ENCODE results near the gene GPC1. TPM values are rescaled to one million over a fixed set of nuclear protein-coding genes. Genes with fewer than 3 reads are reported as not detected.

Gene GPC1
- polyA plus RNA-seq, 1 experiment, result 46.8 TPM

DNA sequence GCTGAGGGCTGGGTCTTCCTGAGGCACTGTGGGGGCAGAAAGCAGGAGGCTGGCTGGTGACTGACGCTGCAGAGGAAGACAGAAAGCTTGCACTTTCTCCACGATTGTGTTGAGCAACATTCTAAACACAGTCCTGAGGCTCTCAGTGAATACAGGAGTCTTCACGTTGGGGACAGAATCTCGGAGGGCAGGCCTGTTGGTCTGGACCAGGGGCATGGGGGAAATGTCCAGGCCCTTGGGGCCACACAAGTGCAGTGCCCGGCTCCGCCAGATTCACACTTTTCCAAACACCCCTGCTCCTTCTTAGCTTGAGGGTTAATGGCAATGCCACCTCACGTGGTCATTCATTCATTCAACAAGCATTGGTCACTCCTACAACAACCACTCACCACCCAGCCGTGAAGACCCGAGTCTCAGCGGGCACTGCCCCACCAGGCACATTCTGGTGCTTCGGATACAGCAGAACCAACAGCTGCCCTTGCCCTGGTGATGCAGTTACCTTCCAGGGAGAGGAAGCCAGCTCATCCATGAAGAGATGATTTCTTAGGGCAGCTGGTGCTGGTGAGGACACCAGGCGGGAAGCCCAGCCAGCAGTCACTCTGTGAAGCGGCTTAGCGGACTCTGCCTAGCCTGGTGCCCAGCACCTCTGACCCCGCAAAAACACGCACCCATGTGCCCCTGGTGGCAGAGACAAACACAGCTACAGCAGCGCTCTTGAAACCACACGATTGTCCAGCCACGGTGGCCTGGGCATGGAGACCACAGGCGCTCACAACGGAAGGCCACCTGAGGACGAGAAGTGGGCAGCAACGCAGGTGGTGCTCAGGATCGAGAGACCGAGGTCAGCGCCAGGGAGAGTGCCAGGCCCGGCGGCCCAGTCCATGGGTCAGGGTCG is 10.9 kb upstream of the GPC1 start:
- Histone ChIP-seq H3K9me3 (ENCODE audit: control insufficient read depth, insufficient read depth, low read length) (peaks cover 32% of the 10 kb centered on the region), H3K27ac (ENCODE audit: low read depth, low read length) (no peak overlapping the region), H3K27me3 (ENCODE audit: control insufficient read depth, insufficient read depth, low read length) (peaks cover 4% of the 10 kb centered on the region), H3K4me3 (ENCODE audit: low read depth, low read length) (no peak overlapping the region)
- TF ChIP-seq, protein P1, sequence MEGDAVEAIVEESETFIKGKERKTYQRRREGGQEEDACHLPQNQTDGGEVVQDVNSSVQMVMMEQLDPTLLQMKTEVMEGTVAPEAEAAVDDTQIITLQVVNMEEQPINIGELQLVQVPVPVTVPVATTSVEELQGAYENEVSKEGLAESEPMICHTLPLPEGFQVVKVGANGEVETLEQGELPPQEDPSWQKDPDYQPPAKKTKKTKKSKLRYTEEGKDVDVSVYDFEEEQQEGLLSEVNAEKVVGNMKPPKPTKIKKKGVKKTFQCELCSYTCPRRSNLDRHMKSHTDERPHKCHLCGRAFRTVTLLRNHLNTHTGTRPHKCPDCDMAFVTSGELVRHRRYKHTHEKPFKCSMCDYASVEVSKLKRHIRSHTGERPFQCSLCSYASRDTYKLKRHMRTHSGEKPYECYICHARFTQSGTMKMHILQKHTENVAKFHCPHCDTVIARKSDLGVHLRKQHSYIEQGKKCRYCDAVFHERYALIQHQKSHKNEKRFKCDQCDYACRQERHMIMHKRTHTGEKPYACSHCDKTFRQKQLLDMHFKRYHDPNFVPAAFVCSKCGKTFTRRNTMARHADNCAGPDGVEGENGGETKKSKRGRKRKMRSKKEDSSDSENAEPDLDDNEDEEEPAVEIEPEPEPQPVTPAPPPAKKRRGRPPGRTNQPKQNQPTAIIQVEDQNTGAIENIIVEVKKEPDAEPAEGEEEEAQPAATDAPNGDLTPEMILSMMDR (IDR thresholded peaks at IDR 0.05; ENCODE audit: low read depth, low read length), result no peak
- DNase-seq (ENCODE audit: low read depth, low spot score), result no peak
- CTCF ChIA-PET, result no interaction called here
- POLR2A ChIA-PET, result no interaction called here

DNA sequence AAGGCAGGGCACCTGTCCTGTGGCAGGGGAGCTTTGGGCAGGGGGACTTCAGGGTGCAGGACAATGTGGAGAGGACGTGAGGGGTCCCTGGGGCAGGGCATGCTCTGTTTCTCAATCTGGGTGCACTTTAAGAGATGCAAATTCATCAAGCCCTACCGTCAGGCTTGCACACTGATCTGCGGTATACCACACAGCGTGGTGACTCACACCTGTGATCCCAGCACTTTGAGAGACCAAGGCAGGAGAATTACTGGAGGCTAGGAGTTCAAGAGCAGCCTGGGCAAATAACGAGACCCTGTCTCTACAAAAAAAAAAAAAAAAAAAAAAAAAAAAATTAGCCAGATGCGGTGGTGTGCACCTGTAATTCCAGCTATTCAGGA is 10.2 kb upstream of the GPC1 start:
- H3K4me3 ChIP-seq (ENCODE audit: low read depth, low read length), result no peak overlapping the region

DNA sequence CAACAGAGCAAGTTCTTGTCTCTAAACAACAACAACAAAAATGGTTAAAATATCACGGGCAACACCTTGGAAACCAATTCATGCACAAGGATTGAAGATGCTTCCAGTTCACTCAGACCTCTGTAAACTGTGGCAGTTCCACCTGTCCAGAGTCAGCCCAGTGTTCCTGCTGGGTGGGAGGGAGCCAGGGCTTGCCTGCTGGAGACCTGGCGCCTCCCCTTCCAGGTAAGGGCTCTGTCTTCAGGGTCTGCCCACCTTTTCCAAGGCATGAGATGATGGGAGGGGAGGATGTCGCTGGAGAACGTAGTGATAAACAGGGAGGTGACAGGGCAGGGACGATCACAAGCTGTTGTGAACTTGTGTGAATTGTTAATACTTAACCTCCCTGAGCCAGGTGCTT is 9.8 kb upstream of the GPC1 start:
- no peak for DNase-seq (ENCODE audit: low read depth, low spot score)
- POLR2A ChIA-PET, result no interaction called here
- Histone ChIP-seq H3K4me3 (ENCODE audit: low read depth, low read length) (no peak overlapping the region), H3K27ac (ENCODE audit: low read depth, low read length) (no peak overlapping the region), H3K27me3 (ENCODE audit: control insufficient read depth, insufficient read depth, low read length) (peaks cover 4% of the 10 kb centered on the region), H3K9me3 (ENCODE audit: control insufficient read depth, insufficient read depth, low read length) (peaks cover 21% of the 10 kb centered on the region)
- CTCF ChIA-PET, result no interaction called here
- TF ChIP-seq, protein P1 (IDR thresholded peaks at IDR 0.05; ENCODE audit: low read depth, low read length), result no peak

More for the DNA sequence above, 10.2 kb upstream of the GPC1 start:
- Histone ChIP-seq H3K9me3 (ENCODE audit: control insufficient read depth, insufficient read depth, low read length) (peaks cover 26% of the 10 kb centered on the region), H3K27me3 (ENCODE audit: control insufficient read depth, insufficient read depth, low read length) (peaks cover 4% of the 10 kb centered on the region), H3K27ac (ENCODE audit: low read depth, low read length) (no peak overlapping the region)
- ChIA-PET CTCF (no interaction called here), POLR2A (no interaction called here)
- TF ChIP-seq, protein P1 (IDR thresholded peaks at IDR 0.05; ENCODE audit: low read depth, low read length), result no peak
- no peak for DNase-seq (ENCODE audit: low read depth, low spot score)

DNA sequence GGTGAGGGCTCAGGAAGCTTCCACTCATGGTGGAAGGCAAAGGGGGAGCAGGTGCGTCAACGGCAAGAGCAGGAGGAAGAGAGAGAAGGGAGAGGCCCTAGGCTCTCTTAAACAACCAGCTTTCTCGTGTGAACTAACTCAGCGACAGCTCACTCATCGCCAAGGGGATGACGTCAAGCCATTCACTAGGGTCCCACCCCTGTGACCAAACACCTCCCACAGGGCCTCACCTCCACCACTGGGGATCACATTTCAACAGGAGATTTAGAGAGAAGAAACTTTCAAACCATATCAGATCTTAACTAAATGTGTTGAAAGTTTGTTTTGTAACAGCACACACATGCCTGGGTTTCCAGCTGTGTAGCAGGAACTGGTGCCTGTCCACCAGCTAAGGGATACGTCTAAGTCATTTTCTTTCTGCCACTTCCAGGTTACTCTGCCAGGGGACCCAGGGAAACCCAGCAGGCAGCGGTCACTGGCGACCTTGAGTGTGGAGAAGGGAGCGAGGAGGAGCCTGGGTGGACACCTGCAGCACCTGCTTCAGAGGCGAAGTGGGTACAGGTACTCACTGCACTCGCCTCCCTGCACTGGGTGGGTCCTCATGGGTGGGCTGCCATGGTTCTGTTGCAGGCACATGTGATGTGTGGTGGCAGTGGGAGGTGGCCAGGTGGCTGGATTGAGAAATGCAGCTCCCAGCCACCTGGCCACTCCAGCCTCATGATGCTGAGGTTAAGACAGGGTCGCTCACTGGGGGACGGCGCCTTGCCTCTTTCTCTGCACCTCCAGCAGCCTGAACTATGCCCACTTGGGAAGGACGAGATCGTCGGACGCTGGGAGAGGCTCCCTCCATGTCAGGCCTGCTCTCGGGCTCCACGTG is 8.4 kb upstream of the GPC1 start:
- Histone ChIP-seq H3K27ac (ENCODE audit: low read depth, low read length) (no peak overlapping the region), H3K9me3 (ENCODE audit: control insufficient read depth, insufficient read depth, low read length) (peaks cover 12% of the 10 kb centered on the region), H3K27me3 (ENCODE audit: control insufficient read depth, insufficient read depth, low read length) (peaks cover 4% of the 10 kb centered on the region), H3K4me3 (ENCODE audit: low read depth, low read length) (no peak overlapping the region)
- ChIA-PET CTCF (no interaction called here), POLR2A (no interaction called here)
- TF ChIP-seq, protein P1 (IDR thresholded peaks at IDR 0.05; ENCODE audit: low read depth, low read length), result no peak
- DNase-seq (ENCODE audit: low read depth, low spot score), result no peak

DNA sequence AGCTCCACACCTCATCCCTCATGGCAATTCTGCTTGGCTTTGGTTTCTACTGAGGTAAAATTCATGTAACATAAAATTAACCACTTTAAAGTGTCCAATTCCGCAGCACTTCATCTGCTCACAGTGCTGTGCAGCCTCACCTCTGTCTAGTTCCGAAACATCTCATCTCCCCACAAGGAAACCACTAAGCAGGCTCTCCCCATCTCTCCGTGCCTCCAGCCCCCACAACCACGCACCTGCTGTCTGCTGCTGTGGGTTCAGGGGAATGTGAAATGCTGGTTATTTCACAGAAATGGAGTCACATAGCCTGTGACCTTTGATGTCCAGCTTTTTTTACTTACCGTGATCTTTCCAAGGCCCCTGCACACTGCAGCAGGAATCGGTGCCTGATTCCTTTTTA is 7.7 kb upstream of the GPC1 start:
- H3K27ac ChIP-seq (ENCODE audit: low read depth, low read length), result no peak overlapping the region
- CTCF ChIA-PET, result no interaction called here
- peaks cover 12% of the 10 kb centered on the region for H3K9me3 ChIP-seq (ENCODE audit: control insufficient read depth, insufficient read depth, low read length)
- POLR2A ChIA-PET, result no interaction called here
- H3K27me3 ChIP-seq (ENCODE audit: control insufficient read depth, insufficient read depth, low read length), result peaks cover 4% of the 10 kb centered on the region
- no peak for DNase-seq (ENCODE audit: low read depth, low spot score)
- H3K4me3 ChIP-seq (ENCODE audit: low read depth, low read length), result no peak overlapping the region
- TF ChIP-seq, protein P1 (IDR thresholded peaks at IDR 0.05; ENCODE audit: low read depth, low read length), result no peak

Measured in AG04450 (cell line).